Bronchial epithelial cell (primary cell): Measurements from ENCODE around the gene GANC. TPM values are rescaled to one million over a fixed set of nuclear protein-coding genes. Genes with fewer than 3 reads are reported as not detected.

Experiments used
- DNase-seq: peaks from one replicate; pipeline ENCODE4 v3.0.0-alpha.2; 2010; ENCODE audit warnings: low read depth
- FAIRE-seq: peaks from 2 replicates; lab custom pipeline; 2011; peaks lifted over from hg19 to GRCh38; lab: Jason Lieb, UNC
- H3K27me3 ChIP-seq: 2 replicates; pipeline ENCODE4 v1.5.1; 2011; ENCODE audit warnings: low read length; ENCODE audit not compliant: control insufficient read depth, insufficient read depth
- H3K36me3 ChIP-seq: 2 replicates; pipeline ENCODE4 v1.5.1; 2011; ENCODE audit warnings: low read length; ENCODE audit not compliant: control insufficient read depth, insufficient read depth
- H3K4me3 ChIP-seq: 2 replicates; pipeline ENCODE4 v1.5.1; 2011; ENCODE audit warnings: mild to moderate bottlenecking, low read depth, low read length, control low read depth
- total RNA-seq: library from RNA; depleted of rRNA; stranded (reverse); fragments of >200 nt; gene quantifications from 2 replicates; pipeline ENCODE4 v1.2.1, GENCODE V29; 2014
- TF ChIP-seq, protein P1 (sequence below): IDR thresholded peaks from 2 replicates; pipeline ENCODE4 v1.5.1; 2011; ENCODE audit warnings: mild to moderate bottlenecking, moderate library complexity, low read length, control low read depth, inconsistent platforms; ENCODE audit not compliant: insufficient read depth, severe bottlenecking

The GANC gene
- total RNA-seq, 1 donor from 2014 or later, result 13.2 TPM

DNA sequence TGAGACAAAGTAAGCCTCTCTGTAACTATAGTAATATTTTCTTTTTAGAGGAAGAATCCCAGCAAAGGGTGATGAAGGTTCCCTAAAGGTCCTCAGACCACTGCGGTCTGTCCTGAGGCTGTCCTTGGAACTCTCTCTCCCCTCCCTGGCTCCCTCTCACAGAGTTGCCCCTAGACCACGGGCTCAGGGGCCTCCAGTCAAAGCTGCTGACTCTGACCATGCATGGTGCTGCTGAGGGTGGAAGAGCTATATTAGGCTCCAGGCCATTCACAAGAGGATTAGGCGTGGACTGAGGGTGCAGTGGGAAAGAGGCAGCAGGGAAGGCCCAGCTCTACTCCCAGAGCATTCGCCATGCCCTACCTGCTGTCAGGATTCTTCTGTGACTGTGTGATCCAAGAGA, 100.9 kb downstream of the GANC start:
- no peak overlapping the region for H3K4me3 ChIP-seq
- H3K36me3 ChIP-seq, result no peaks in the 10 kb centered on the region
- no peaks in the 10 kb centered on the region for H3K27me3 ChIP-seq
- TF ChIP-seq, protein P1, sequence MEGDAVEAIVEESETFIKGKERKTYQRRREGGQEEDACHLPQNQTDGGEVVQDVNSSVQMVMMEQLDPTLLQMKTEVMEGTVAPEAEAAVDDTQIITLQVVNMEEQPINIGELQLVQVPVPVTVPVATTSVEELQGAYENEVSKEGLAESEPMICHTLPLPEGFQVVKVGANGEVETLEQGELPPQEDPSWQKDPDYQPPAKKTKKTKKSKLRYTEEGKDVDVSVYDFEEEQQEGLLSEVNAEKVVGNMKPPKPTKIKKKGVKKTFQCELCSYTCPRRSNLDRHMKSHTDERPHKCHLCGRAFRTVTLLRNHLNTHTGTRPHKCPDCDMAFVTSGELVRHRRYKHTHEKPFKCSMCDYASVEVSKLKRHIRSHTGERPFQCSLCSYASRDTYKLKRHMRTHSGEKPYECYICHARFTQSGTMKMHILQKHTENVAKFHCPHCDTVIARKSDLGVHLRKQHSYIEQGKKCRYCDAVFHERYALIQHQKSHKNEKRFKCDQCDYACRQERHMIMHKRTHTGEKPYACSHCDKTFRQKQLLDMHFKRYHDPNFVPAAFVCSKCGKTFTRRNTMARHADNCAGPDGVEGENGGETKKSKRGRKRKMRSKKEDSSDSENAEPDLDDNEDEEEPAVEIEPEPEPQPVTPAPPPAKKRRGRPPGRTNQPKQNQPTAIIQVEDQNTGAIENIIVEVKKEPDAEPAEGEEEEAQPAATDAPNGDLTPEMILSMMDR, result no peak
- DNase-seq (no peak), FAIRE-seq (no peak)

DNA sequence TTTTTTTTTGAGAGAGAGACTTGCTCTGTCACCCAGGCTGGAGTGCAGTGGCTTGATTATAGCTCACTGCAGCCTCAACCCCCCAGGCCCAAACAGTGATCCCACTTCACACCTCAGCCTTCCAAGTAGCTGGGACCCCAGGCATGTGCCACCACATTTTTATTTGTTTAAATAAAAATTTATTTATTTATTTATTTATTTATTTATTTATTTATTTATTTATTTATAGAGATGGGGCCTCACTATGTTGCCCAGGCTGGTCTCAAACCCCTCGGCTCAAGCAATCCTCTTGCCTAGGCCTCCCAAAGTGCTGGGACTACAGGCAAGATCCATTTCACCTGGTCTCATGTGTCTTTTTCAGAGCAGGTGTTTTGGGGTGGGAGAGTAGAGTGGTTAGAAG, 101.8 kb downstream of the GANC start:
- no peaks in the 10 kb centered on the region for H3K36me3 ChIP-seq
- H3K4me3 ChIP-seq, result no peak overlapping the region
- DNase-seq, result no peak
- H3K27me3 ChIP-seq, result no peaks in the 10 kb centered on the region
- FAIRE-seq, result no peak
- TF ChIP-seq, protein P1, result no peak

DNA sequence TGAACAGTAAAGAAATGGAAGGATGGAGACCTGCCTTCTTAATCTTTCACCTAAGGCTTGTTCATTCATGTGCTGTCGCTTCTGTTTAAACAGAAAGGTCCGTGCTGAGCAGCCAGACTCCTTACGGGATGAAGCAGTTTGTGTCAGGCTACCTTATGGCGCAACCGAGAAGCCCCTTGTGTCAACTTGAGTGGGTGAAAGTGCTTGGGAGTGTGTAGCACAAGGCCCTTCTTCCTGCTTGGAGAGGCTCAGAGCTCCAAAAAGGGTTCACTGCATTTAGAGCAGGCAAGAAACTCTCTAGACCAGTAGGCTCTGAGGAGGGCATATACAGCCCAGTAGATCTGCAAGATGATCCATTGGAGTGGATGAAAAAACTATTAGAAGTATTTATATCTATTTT, 102.3 kb downstream of the GANC start:
- no peak for FAIRE-seq
- TF ChIP-seq, protein P1, result no peak
- Histone ChIP-seq H3K27me3 (no peaks in the 10 kb centered on the region), H3K36me3 (no peaks in the 10 kb centered on the region), H3K4me3 (no peak overlapping the region)
- DNase-seq, result no peak

DNA sequence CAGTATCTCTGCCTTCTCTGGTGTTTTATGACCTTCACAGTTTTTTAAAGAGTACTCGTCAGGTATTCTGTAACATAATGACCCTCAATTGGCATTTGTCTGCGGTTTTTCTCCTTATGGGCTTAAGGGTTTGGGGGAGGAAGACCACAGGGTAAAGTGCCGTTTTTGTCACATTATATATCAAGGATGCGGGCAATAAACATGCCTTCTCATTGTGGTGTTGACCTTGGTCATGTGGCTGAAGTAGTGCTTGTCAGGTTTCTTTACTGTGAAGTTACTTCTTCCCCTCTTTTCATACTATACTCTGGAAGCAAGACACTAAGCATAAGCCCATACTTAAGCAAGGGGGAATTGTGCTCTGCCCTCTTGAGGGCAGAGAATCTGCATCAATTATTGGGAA, 102.9 kb downstream of the GANC start:
- TF ChIP-seq, protein P1, result no peak
- Histone ChIP-seq H3K36me3 (no peaks in the 10 kb centered on the region), H3K4me3 (no peak overlapping the region), H3K27me3 (no peaks in the 10 kb centered on the region)
- FAIRE-seq, result no peak
- no peak for DNase-seq

DNA sequence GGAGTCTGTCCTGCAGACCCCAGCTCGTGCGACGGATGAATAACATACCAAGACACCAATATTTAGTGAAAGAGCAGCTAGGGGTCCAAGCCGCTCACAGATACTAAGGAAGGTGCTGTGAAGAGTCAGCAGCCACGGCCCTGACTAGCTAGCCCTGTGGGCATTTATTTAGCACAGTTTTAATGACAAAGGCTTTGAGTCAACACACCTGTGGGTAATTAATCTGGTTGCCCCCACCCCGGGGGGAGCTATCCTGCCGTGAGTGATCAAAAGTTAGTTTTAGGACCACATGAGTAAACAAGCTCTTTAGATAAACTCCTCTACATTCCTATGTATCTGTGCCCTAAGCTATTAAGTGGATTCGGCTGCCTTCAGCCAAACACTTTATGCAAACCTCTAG, 105.0 kb downstream of the GANC start:
- DNase-seq (no peak), FAIRE-seq (no peak)
- no peak overlapping the region for H3K4me3 ChIP-seq
- no peaks in the 10 kb centered on the region for H3K27me3 ChIP-seq
- no peaks in the 10 kb centered on the region for H3K36me3 ChIP-seq
- TF ChIP-seq, protein P1, result no peak

DNA sequence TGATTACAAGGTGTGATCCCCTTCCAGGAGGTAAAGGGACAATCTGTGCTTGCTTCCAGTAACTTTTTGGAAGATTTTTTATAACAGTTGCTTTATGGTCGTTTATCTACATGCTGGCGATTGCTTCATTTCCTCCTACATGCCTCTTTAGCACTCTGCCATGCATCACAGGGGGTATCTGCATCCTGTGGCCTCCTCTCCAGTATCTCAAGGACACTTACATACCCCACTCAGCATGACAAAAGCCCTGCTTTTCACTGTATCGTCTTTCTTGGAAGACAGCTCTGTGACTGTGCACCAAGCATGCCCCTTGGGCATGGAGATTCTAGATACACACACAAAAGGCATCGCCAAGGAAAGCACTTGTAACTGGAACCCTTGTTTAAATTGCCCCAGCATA, 111.6 kb downstream of the GANC start:
- FAIRE-seq (no peak), DNase-seq (no peak)
- Histone ChIP-seq H3K36me3 (peaks cover 2% of the 10 kb centered on the region), H3K27me3 (no peaks in the 10 kb centered on the region), H3K4me3 (no peak overlapping the region)
- TF ChIP-seq, protein P1, result no peak
